HepG2 (cell line): ENCODE results near the gene MKRN2OS. TPM values are rescaled to one million over a fixed set of nuclear protein-coding genes. Genes with fewer than 3 reads are reported as not detected.

ENCODE experiments used
- ATAC-seq: fragments of 200-7000 bp; cut with Tn5 transposase; 3 replicates; pipeline ENCODE4 v1.9.1; 2020; ENCODE audit warnings: mild to moderate bottlenecking, moderate library complexity
- BruUV-seq: library from RNA; stranded (reverse); fragments of 400-500 nt; replicated peaks from 2 replicates; lab custom pipeline; 2021; lab: Mats Ljungman, UMichigan
- CTCF ChIA-PET: fragments of 300-600 bp; formaldehyde crosslinking; extraction: SDS; loops from one replicate; lab custom pipeline; 2021; ENCODE audit warnings: low total read pairs, inconsistent platforms, low intra/inter-chr PET ratio; lab: Yijun Ruan, JAX
- POLR2A ChIA-PET: fragments of 350-600 bp; sonication (Branson Sonifier 250); formaldehyde crosslinking; loops from one replicate; lab custom pipeline; 2020; ENCODE audit warnings: antibody characterized with exemption, inconsistent platforms; lab: Yijun Ruan, JAX
- DNase-seq: peaks from one replicate; pipeline ENCODE4 v3.0.0-alpha.2; 2015; ENCODE audit warnings: low spot score
- FAIRE-seq: peaks from 3 replicates; lab custom pipeline; 2011; peaks lifted over from hg19 to GRCh38; lab: Jason Lieb, UNC
- H2AFZ ChIP-seq: one replicate; pipeline ENCODE4 v1.6.1; 2011; ENCODE audit warnings: low read length, inconsistent platforms
- H3K27ac ChIP-seq: fragments of 300-600 bp; 3 replicates; pipeline ENCODE4 v1.8.0; 2011; ENCODE audit warnings: mixed run types, mild to moderate bottlenecking, mixed read lengths, low read length, inconsistent platforms; ENCODE audit not compliant: insufficient read depth; ENCODE audit errors: extremely low read length
- H3K27me3 ChIP-seq, 2 experiments: fragments of 200-600 bp in 1 of 2; 2 replicates in 1 of 2; 3 replicates in 1 of 2; pipeline versions ENCODE4 v1.6.0 to v1.8.0; 2011; ENCODE audit warnings: low read length in 2 of 2, mild to moderate bottlenecking in 2 of 2, moderate library complexity in 2 of 2, inconsistent platforms in 1 of 2; ENCODE audit not compliant: insufficient read depth in 2 of 2, control insufficient read depth in 1 of 2
- H3K36me3 ChIP-seq, 2 experiments: fragments of 200-600 bp in 1 of 2; replicated peaks in 1 of 2; 2 replicates in 1 of 2; 3 replicates in 1 of 2; pipeline versions ENCODE4 v1.5.1 to v1.8.0; 2011; ENCODE audit warnings: low read length in 2 of 2, inconsistent platforms in 1 of 2; ENCODE audit not compliant: insufficient read depth in 2 of 2, control insufficient read depth in 1 of 2
- H3K4me1 ChIP-seq: 2 replicates; pipeline ENCODE4 v1.5.1; 2012; ENCODE audit warnings: low read length, inconsistent platforms; ENCODE audit not compliant: insufficient read depth
- H3K4me2 ChIP-seq: 2 replicates; pipeline ENCODE4 v1.6.0; 2011; ENCODE audit warnings: low read depth, low read length, inconsistent platforms
- H3K4me3 ChIP-seq, 3 experiments: fragments of 200-600 bp in 1 of 3; sonication (generic), shearing (Covaris generic) in 1 of 3; replicated peaks in 1 of 3; 2 replicates each; pipeline ENCODE4 v1.5.1; 2011 to 2016; ENCODE audit warnings: low read length in 3 of 3, inconsistent platforms in 2 of 3, low read depth in 2 of 3, mild to moderate bottlenecking in 2 of 3, control low read depth in 1 of 3, mixed read lengths in 1 of 3; ENCODE audit not compliant: insufficient read depth in 1 of 3
- H3K79me2 ChIP-seq: one replicate; pipeline ENCODE4 v1.6.1; 2011; ENCODE audit warnings: low read length, inconsistent platforms; ENCODE audit not compliant: insufficient read depth
- H3K9ac ChIP-seq: 2 replicates; pipeline ENCODE4 v1.6.0; 2011; ENCODE audit warnings: mild to moderate bottlenecking, low read depth, low read length, inconsistent platforms; ENCODE audit not compliant: insufficient read depth
- H3K9me3 ChIP-seq: 2 replicates; pipeline ENCODE4 v1.5.1; 2012; ENCODE audit warnings: mild to moderate bottlenecking, low read length
- H4K20me1 ChIP-seq: 2 replicates; pipeline ENCODE4 v1.6.0; 2011; ENCODE audit warnings: inconsistent platforms, mild to moderate bottlenecking, low read length, moderate library complexity; ENCODE audit not compliant: insufficient read depth
- CENPX ChIP-seq: sonication (generic); formaldehyde crosslinking; IDR thresholded peaks from 2 replicates; pipeline ENCODE4 v1.9.0; 2021; ENCODE audit warnings: mild to moderate bottlenecking, missing genetic modification reagents, moderate library complexity
- GATA4 ChIP-seq: sonication (generic); IDR thresholded peaks from 2 replicates; pipeline ENCODE4 v1.6.1; 2016; ENCODE audit warnings: antibody characterized with exemption, low read depth, borderline replicate concordance
- GPBP1L1 ChIP-seq: sonication (generic); formaldehyde crosslinking; IDR thresholded peaks from 2 replicates; pipeline ENCODE4 v1.5.0; 2020; ENCODE audit warnings: mild to moderate bottlenecking, missing genetic modification reagents
- HOXA3 ChIP-seq: sonication (generic); formaldehyde crosslinking; IDR thresholded peaks from 2 replicates; pipeline ENCODE4 v1.5.0; 2020; ENCODE audit warnings: missing genetic modification reagents
- ISX ChIP-seq: sonication (generic); formaldehyde crosslinking; conservative IDR thresholded peaks from 2 replicates; pipeline ENCODE4 v1.5.0; 2020; ENCODE audit warnings: missing genetic modification reagents
- REPIN1 ChIP-seq: sonication (generic); formaldehyde crosslinking; IDR thresholded peaks from 2 replicates; pipeline ENCODE4 v1.8.0; 2022; ENCODE audit warnings: missing genetic modification reagents, low read depth, mild to moderate bottlenecking, borderline replicate concordance
- RXRB ChIP-seq: IDR thresholded peaks from 2 replicates; pipeline ENCODE4 v1.6.1; 2016; ENCODE audit warnings: borderline replicate concordance, missing genetic modification reagents, missing compliant biosample characterization
- ZMYM3 ChIP-seq: sonication (generic); formaldehyde crosslinking; IDR thresholded peaks from 2 replicates; pipeline ENCODE4 v1.5.1; 2020; ENCODE audit warnings: mild to moderate bottlenecking, missing genetic modification reagents
- ZNF20 ChIP-seq: sonication (generic); formaldehyde crosslinking; IDR thresholded peaks from 2 replicates; pipeline ENCODE4 v1.4.0; 2020; ENCODE audit warnings: mild to moderate bottlenecking, moderate library complexity, missing genetic modification reagents
- ZNF317 ChIP-seq: sonication (generic); formaldehyde crosslinking; IDR thresholded peaks from 2 replicates; pipeline ENCODE4 v1.5.0; 2020; ENCODE audit warnings: mild to moderate bottlenecking, missing genetic modification reagents
- ZNF34 ChIP-seq: sonication (generic); formaldehyde crosslinking; IDR thresholded peaks from 2 replicates; pipeline ENCODE4 v1.4.0; 2020; ENCODE audit warnings: mild to moderate bottlenecking, missing genetic modification reagents, borderline replicate concordance
- ZNF576 ChIP-seq: sonication (generic); formaldehyde crosslinking; IDR thresholded peaks from 2 replicates; pipeline ENCODE4 v1.4.0; 2020; ENCODE audit warnings: mild to moderate bottlenecking, missing genetic modification reagents
- ZNF713 ChIP-seq: sonication (generic); formaldehyde crosslinking; IDR thresholded peaks from 2 replicates; pipeline ENCODE4 v1.4.0; 2020; ENCODE audit warnings: mild to moderate bottlenecking, missing genetic modification reagents
- WGBS: methylation state at CpG from one replicate; pipeline ENCODE4 v1.1.6; 2017; ENCODE audit warnings: low lambda C conversion rate; 5-methylcytosine and 5-hydroxymethylcytosine counted together
- in situ Hi-C: cut with HindIII; loops from 2 replicates; pipeline ENCODE4 v1.10.0; 2017; ENCODE audit warnings: low pct_unique_long_range_greater_than_20kb; ENCODE audit not compliant: extremely low pct_ligation_motif_present
- intact Hi-C: fragments of 100-400 bp; cut with micrococcal nuclease; formaldehyde crosslinking; loops from one replicate; pipeline ENCODE4 v1.10.0; 2022; ENCODE audit not compliant: unreplicated experiment
- polyA plus RNA-seq, 8 experiments: library from polyadenylated mRNA; depleted of rRNA in 3 of 8; stranded (reverse) in 7 of 8; unstranded in 1 of 8; fragments of >200 nt; fragmentation: Illumina TruSeq in 4 of 8; extraction: Trizol in 4 of 8; gene quantifications; 2 replicates each; pipeline versions ENCODE4 v1.2.1 to v1.2.3, GENCODE V29; 2011 to 2016; ENCODE audit warnings: low read depth in 4 of 8, missing spikeins in 1 of 8, mixed read lengths in 1 of 8; ENCODE audit not compliant: insufficient read depth in 1 of 8
- total RNA-seq, 5 experiments: library from RNA; depleted of rRNA; stranded (reverse); fragments of >200 nt; fragmentation: Illumina TruSeq; extraction: Trizol; gene quantifications; 2 replicates each; pipeline ENCODE4 v1.2.3, GENCODE V29; 2016; ENCODE audit warnings: low read depth in 1 of 5
- TF ChIP-seq, protein P1 (sequence below): sonication (generic); formaldehyde crosslinking; IDR thresholded peaks from 2 replicates; pipeline ENCODE4 v1.5.0; 2020; ENCODE audit warnings: mild to moderate bottlenecking, missing genetic modification reagents

The MKRN2OS gene
- total and polyA plus RNA-seq, 2 of the 13 experiments (the other 11 are each of a cell fraction or from before 2014, with no cell fraction given): not detected

DNA sequence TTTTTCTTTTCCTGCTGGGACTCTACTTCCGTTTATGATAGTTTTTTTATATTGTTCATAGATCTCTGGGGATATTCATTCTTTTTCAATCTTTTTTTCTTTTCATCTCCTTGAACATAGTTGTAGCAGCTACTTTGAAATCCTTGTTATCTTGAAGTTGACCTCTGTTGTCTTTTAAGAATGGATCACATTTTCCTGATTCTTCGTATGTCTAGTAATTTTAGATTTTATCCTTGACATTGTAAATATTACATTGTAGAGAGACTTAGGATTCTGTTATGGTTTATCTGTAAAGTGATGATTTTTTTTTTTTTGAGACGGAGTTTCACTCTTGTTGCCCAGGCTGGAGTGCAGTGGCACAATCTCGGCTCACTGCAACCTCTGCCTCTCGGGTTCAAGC is 32.1 kb upstream of the MKRN2OS start:
- Histone ChIP-seq H3K27ac (no peak overlapping the region), H4K20me1 (0 out of 2 replicates have a peak, but pooled peaks cover 3% of the 10 kb centered on the region), H3K9ac (no peak overlapping the region), H3K36me3 (peaks cover 39 to 92% of the 10 kb centered on the region in 2 experiments), H3K4me2 (no peak overlapping the region), H3K4me1 (no peaks in the 10 kb centered on the region), H3K79me2 (peaks cover 3% of the 10 kb centered on the region), H3K27me3 (no peaks in the 10 kb centered on the region), H3K9me3 (no peaks in the 10 kb centered on the region), H2AFZ (no peak overlapping the region), H3K4me3 (no peak overlapping the region)
- no peak for FAIRE-seq
- CTCF ChIA-PET: no interaction called here
- no peak for ATAC-seq
- BruUV-seq: no TSS peak
- WGBS: 97% methylated on average over 5 of the region's 5 CpGs
- intact Hi-C loops: no loop called here
- TF ChIP-seq GATA4 (no peak), HOXA3 (no peak), ZNF317 (CRISPR knock-in tag) (no peak), ZNF713 (CRISPR knock-in tag) (no peak), GPBP1L1 (CRISPR knock-in tag) (no peak), ZNF34 (CRISPR knock-in tag) (no peak)
- in situ Hi-C loops: no loop called here
- no peak for DNase-seq
- POLR2A ChIA-PET: no interaction called here

- Histone ChIP-seq H2AFZ (no peak overlapping the region), H3K9me3 (no peaks in the 10 kb centered on the region), H3K4me2 (no peak overlapping the region), H3K79me2 (peaks cover 4% of the 10 kb centered on the region), H4K20me1 (no peaks in the 10 kb centered on the region), H3K4me1 (no peaks in the 10 kb centered on the region), H3K36me3 (peaks cover 44 to 92% of the 10 kb centered on the region in 2 experiments), H3K27me3 (no peaks in the 10 kb centered on the region), H3K4me3 (no peak overlapping the region), H3K27ac (no peak overlapping the region), H3K9ac (no peak overlapping the region)
- DNase-seq (no peak), FAIRE-seq (no peak), ATAC-seq (no peak)
- in situ Hi-C loops (no loop called here), intact Hi-C loops (no loop called here)
- BruUV-seq: no TSS peak
- ChIA-PET CTCF (no interaction called here), POLR2A (no interaction called here)
- WGBS: 87% methylated on average over 3 of the region's 7 CpGs
- TF ChIP-seq CENPX (CRISPR knock-in tag) (no peak), ZMYM3 (no peak), ISX (no peak), REPIN1 (CRISPR knock-in tag) (no peak), ZNF20 (CRISPR knock-in tag) (no peak), RXRB (CRISPR knock-in tag) (no peak), ZNF576 (CRISPR knock-in tag) (no peak)
- TF ChIP-seq, protein P1, sequence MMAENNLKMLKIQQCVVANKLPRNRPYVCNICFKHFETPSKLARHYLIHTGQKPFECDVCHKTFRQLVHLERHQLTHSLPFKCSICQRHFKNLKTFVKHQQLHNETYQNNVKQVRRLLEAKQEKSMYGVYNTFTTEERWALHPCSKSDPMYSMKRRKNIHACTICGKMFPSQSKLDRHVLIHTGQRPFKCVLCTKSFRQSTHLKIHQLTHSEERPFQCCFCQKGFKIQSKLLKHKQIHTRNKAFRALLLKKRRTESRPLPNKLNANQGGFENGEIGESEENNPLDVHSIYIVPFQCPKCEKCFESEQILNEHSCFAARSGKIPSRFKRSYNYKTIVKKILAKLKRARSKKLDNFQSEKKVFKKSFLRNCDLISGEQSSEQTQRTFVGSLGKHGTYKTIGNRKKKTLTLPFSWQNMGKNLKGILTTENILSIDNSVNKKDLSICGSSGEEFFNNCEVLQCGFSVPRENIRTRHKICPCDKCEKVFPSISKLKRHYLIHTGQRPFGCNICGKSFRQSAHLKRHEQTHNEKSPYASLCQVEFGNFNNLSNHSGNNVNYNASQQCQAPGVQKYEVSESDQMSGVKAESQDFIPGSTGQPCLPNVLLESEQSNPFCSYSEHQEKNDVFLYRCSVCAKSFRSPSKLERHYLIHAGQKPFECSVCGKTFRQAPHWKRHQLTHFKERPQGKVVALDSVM (CRISPR knock-in tag): no peak
These were observed 29.4 kb upstream of the MKRN2OS start for GRCh38 chr3:12574661-12575060.
